Activated naive CD8-positive, alpha-beta T cell treated with anti-CD3 and anti-CD28 coated beads, Interleukin-2, amount 50 U/mL, for 24 hours (primary cell): Measurements from ENCODE around the gene PIM1.

Experiments used
- ATAC-seq: fragments of 150-1000 bp; cut with Tn5 transposase; one replicate; pipeline ENCODE4 v1.10.0; 2021
- DNase-seq: peaks from one replicate; pipeline ENCODE4 v3.0.0; 2021
- H3K27ac Mint-ChIP-seq: one replicate; pipeline ENCODE4 v1.8.0; 2021; ENCODE audit warnings: mild to moderate bottlenecking, mixed read lengths
- H3K27me3 Mint-ChIP-seq: one replicate; pipeline ENCODE4 v1.8.0; 2021; ENCODE audit warnings: mixed read lengths
- H3K36me3 Mint-ChIP-seq: one replicate; pipeline ENCODE4 v1.8.0; 2021; ENCODE audit warnings: low read depth, mixed read lengths
- H3K4me1 Mint-ChIP-seq: one replicate; pipeline ENCODE4 v1.8.0; 2021; ENCODE audit warnings: mixed read lengths
- H3K4me3 Mint-ChIP-seq: one replicate; pipeline ENCODE4 v1.8.0; 2021; ENCODE audit warnings: mild to moderate bottlenecking, moderate library complexity, mixed read lengths
- H3K9me3 Mint-ChIP-seq: one replicate; pipeline ENCODE4 v1.8.0; 2021; ENCODE audit warnings: mixed read lengths

Gene PIM1

DNA sequence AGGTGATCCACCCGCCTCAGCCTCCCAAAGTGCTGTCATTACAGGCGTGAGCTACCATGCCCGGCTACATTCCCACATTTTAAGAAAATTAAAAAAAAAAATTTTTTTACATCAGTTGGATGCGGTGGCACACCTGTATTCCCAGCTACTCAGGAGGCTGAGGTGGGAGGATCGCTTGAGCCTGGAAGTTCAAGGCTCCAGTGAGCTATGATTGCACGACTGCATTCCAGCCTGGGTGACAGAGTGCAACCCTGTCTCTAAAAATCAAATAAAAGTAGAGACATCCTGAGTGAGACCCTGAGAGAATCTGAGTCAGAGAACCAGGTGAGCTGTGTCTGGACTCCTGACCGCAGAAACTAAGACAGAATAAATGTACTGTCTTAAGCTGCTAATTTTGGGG lies 38.8 kb downstream of the PIM1 start:
- DNase-seq (no peak), ATAC-seq (no peak)
- Mint-ChIP-seq H3K4me3 (no peak overlapping the region), H3K9me3 (no peaks in the 10 kb centered on the region), H3K27ac (no peak overlapping the region), H3K36me3 (no peaks in the 10 kb centered on the region), H3K4me1 (peaks cover 60% of the 10 kb centered on the region), H3K27me3 (no peaks in the 10 kb centered on the region)

DNA sequence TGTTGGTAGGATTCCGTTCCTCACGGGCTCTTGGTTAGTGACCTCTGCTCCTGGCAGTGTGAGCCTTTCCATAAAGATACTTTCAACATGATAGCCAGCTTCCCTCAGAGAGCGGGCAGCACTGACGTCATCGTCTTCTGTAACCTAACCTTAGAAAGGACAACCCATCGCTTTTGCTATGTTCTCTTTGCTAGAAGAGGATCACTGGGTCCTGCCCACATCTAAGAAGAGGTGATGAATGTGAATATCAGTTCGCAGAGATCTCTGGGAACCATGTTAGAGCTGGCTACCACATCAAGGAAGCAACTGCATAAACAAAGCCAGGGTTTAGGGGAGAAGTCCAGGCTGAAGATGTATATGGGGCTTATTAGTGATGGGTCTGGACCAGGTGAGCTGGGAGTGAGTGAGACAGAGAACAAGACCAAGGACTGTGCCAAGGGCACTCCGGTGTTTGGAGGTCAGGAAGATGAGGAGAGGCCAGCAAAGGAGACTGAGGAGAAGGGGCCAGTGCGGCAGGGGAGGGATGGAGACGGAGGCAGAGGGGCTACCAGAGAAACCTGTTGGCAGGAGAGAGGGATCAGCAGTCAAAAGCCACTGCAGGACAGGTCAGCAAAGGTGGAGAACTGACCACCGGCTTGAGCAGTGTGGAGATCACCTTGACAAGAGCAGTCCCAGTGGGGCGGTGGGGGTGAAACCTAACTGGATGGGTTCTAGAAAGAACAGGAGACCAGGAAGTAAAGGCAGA lies 39.7 kb downstream of the PIM1 start:
- Mint-ChIP-seq H3K9me3 (no peaks in the 10 kb centered on the region), H3K4me1 (peaks cover 53% of the 10 kb centered on the region), H3K27ac (peak overlapping the region; percentile 60), H3K4me3 (no peak overlapping the region), H3K36me3 (no peaks in the 10 kb centered on the region), H3K27me3 (no peaks in the 10 kb centered on the region)
- ATAC-seq: peak; percentile 47
- DNase-seq: peak; percentile 52

DNA sequence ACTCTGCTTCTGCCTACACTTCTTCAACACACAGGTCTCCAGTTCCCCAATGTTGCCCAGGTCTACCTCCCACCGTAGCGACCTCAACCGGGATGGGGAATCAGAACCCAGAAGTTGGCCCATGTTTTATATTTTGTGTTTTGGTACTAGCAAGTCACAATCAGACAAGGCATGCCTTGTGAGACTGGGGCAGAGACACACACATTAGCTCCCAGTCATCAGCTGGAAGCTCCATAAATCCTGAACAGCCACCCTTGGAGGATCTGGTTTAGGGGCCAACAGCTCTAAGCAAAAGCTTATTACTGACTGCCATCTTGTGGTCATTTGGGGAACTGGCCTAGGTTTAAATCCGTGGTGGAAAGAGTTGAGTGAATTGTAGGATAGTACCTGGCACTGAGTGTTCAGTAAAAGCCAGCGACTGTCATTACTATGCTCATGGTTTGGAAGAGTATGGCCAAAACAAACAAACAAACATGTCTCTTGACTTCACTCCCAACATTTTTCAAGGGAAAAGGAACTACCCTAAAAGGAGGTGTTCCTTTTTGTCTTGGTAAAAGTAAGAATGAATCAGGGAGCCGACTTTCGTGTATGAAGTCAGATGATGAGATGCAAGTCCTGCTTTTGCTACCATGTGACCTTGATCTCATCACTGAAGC lies 40.5 kb downstream of the PIM1 start:
- no peak overlapping the region for H3K4me3 Mint-ChIP-seq
- peaks cover 47% of the 10 kb centered on the region for H3K4me1 Mint-ChIP-seq
- H3K36me3 Mint-ChIP-seq: no peaks in the 10 kb centered on the region
- no peaks in the 10 kb centered on the region for H3K9me3 Mint-ChIP-seq
- peak overlapping the region; percentile 60 for H3K27ac Mint-ChIP-seq
- peak; percentile 82 for DNase-seq
- H3K27me3 Mint-ChIP-seq: no peaks in the 10 kb centered on the region
- peak; percentile 39 for ATAC-seq

DNA sequence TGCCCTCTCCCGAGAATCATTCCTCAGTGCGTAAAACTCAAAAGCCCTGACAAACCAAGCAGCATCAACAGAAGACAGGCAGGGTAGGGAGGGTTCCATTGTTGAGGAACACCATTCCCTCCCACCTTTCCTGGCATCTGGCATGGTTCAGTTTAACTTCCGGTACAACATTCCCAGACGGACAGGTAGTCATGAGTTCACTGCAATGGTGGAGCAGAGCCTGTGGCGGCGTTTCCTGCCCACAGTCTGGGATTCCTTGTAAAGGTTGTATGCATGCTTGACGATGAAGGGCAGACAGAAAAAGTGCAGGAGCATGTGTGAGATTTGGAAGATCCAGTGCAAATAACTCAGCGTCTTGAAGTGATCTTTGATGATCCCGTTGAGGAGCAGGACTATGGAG lies 42.3 kb downstream of the PIM1 start:
- ATAC-seq (no peak), DNase-seq (no peak)
- no peaks in the 10 kb centered on the region for H3K36me3 Mint-ChIP-seq
- H3K4me1 Mint-ChIP-seq: peaks cover 29% of the 10 kb centered on the region
- H3K9me3 Mint-ChIP-seq: no peaks in the 10 kb centered on the region
- no peak overlapping the region for H3K4me3 Mint-ChIP-seq
- H3K27me3 Mint-ChIP-seq: no peaks in the 10 kb centered on the region
- no peak overlapping the region for H3K27ac Mint-ChIP-seq

DNA sequence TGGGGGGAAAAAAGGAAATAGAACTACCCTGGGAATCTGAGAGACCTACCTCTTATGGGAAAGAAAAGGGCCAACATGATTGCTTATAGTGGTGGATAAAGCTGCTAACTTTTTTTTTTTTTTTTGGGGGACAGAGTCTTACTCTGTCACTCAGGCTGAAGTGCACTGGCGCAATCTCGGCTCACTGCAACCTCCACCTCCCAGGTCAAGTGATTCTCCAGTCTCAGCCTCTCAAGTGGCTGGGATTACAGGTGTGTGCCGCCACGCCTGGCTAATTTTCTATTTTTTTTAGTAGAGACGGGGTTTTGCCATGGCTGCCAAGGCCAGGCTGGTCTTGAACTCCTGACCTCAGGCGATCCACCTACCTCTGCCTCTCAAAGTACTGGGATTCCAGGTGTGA lies 48.1 kb downstream of the PIM1 start:
- no peaks in the 10 kb centered on the region for H3K27me3 Mint-ChIP-seq
- peaks cover 13% of the 10 kb centered on the region for H3K4me1 Mint-ChIP-seq
- DNase-seq (no peak), ATAC-seq (no peak)
- H3K9me3 Mint-ChIP-seq: no peaks in the 10 kb centered on the region
- H3K4me3 Mint-ChIP-seq: no peak overlapping the region
- no peaks in the 10 kb centered on the region for H3K36me3 Mint-ChIP-seq
- H3K27ac Mint-ChIP-seq: no peak overlapping the region

DNA sequence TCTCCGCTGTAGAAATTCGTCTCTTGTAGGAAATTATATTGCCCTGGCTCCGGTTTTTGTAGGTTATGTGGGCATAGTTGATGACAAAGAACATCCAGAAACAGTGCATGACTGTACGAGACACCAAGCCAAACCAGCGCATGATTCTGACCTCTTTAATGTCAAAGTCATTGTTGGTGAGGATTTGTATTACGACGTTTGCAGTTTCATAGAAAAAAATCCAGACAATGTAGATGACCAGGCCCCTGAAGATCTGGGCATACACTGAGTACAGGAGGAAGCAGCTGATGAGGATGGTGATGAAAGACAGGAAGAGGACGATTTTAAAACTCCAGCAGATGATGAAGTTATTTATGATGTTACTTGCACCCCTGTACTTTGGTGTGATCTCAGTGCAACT lies 48.6 kb downstream of the PIM1 start:
- Mint-ChIP-seq H3K27me3 (no peaks in the 10 kb centered on the region), H3K9me3 (no peaks in the 10 kb centered on the region), H3K4me1 (peaks cover 14% of the 10 kb centered on the region), H3K4me3 (no peak overlapping the region), H3K36me3 (no peaks in the 10 kb centered on the region), H3K27ac (no peak overlapping the region)
- ATAC-seq (no peak), DNase-seq (no peak)

DNA sequence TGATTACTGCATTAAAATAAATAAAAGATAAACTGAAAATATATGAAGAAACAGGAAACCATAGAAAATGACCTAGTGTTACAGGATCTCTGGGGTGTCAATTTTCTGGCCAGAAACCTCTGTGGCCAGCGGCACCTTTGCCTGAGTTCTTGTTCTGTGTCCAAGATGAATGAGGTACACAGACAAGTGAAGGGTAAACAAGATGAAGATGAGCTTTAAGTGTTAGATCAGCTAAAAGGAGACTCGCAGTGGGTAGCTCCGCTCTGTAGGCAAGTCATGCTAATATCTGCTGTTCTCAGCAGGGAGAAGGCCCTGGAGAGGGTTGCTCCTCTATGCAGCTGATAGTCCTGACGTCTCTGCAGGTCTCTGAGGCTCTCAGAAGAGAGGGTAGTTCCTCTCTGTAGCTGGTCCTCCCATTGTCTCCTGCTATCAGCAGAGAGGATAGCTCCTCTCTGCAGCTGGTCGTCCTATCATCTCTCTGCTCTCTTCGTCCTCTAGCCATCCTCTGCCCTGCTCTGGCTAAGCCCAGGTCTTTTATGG lies 51.7 kb downstream of the PIM1 start:
- ATAC-seq (no peak), DNase-seq (no peak)
- Mint-ChIP-seq H3K27me3 (no peaks in the 10 kb centered on the region), H3K4me1 (peaks cover 14% of the 10 kb centered on the region), H3K4me3 (peak overlapping the region; percentile 75), H3K36me3 (no peaks in the 10 kb centered on the region), H3K9me3 (no peaks in the 10 kb centered on the region), H3K27ac (no peak overlapping the region)

DNA sequence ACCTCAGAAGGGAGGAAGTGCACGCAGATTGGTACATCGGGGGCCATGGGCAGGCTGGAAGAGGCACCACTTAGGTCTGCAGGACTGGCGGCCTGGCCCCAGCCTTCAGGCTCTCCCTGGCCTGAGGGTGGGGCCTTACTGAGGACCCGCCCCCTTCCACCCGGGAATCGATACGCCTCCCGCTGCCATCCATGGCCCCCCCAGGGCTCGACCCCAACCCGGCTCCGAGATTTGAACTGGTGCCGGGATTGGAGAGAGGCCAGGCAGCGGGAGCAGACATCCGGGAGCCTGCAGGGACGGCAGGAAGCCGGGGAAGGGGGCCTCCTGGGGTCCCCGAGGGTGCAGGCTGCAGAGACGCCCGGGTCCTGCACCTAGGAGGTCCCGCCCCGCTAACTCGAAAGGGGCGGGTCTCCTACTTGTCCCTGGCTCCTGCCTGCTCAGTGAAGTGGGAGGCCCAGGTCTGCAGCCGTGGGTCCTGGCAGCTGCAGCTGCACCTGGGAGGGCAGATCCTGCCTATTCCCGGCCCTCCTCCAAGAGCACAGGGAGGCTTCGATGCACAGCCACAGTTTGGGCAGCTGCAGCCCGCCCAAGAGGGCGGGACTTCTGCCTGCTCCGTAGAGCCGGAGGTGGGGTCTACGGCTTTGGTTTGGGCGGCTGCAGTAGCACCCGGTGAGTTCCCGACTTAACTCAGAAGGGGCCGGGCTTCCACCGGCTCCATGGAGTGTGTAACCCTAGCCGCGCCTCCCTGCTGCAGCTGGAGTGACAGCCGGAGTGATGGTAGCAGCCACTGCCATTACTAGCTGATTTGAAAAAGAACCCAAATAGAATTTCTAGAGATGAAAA lies 52.4 kb downstream of the PIM1 start:
- Mint-ChIP-seq H3K4me3 (peak overlapping the region; percentile 75), H3K4me1 (peaks cover 14% of the 10 kb centered on the region), H3K36me3 (no peaks in the 10 kb centered on the region), H3K9me3 (no peaks in the 10 kb centered on the region), H3K27ac (no peak overlapping the region), H3K27me3 (no peaks in the 10 kb centered on the region)
- ATAC-seq: peak; percentile 99
- DNase-seq: peak; percentile 76

DNA sequence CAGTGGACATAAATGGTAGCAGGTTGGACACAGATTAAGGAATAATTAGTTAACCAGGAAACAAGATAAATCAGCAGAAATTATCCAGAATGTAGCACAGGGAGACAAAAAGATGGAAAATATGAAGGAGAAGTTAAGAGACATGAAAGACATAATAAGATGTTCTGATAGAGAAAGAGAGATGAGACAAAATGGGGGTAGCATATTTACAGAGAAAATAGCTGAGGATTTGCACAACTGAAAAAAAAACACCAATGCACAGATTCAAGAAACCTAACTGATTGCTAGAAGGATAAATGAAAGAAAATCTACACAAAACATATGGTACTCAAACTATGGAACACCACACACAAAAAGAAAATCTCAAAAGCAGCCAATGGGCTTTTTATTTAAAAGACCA lies 53.0 kb downstream of the PIM1 start:
- ATAC-seq (no peak), DNase-seq (no peak)
- no peaks in the 10 kb centered on the region for H3K27me3 Mint-ChIP-seq
- H3K36me3 Mint-ChIP-seq: no peaks in the 10 kb centered on the region
- no peaks in the 10 kb centered on the region for H3K9me3 Mint-ChIP-seq
- peak overlapping the region; percentile 75 for H3K4me3 Mint-ChIP-seq
- no peak overlapping the region for H3K27ac Mint-ChIP-seq
- H3K4me1 Mint-ChIP-seq: peaks cover 16% of the 10 kb centered on the region
